Measurements from ENCODE around the gene ADGRG3.

The ADGRG3 gene, protein sequence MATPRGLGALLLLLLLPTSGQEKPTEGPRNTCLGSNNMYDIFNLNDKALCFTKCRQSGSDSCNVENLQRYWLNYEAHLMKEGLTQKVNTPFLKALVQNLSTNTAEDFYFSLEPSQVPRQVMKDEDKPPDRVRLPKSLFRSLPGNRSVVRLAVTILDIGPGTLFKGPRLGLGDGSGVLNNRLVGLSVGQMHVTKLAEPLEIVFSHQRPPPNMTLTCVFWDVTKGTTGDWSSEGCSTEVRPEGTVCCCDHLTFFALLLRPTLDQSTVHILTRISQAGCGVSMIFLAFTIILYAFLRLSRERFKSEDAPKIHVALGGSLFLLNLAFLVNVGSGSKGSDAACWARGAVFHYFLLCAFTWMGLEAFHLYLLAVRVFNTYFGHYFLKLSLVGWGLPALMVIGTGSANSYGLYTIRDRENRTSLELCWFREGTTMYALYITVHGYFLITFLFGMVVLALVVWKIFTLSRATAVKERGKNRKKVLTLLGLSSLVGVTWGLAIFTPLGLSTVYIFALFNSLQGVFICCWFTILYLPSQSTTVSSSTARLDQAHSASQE

DNA sequence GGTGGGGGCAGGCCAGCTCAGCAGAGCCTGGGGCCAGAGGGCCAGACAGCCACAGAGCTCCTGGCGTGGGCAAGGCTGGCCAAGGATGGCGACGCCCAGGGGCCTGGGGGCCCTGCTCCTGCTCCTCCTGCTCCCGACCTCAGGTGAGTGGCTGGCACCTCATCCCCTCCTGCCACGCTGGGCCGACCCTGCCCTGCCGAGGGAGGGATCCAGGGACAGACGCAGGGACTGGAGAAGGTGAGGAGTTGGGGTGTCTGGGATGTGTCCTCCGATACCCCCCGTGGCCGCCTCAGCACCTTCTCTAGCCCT is at the start of gene ADGRG3:
TSS of gene ADGRG3 (plus strand) at position 44 of the 309 bp plus-strand sequence. CDS start at position 86, 42 bp downstream.
- TF ChIP-seq, protein P1, sequence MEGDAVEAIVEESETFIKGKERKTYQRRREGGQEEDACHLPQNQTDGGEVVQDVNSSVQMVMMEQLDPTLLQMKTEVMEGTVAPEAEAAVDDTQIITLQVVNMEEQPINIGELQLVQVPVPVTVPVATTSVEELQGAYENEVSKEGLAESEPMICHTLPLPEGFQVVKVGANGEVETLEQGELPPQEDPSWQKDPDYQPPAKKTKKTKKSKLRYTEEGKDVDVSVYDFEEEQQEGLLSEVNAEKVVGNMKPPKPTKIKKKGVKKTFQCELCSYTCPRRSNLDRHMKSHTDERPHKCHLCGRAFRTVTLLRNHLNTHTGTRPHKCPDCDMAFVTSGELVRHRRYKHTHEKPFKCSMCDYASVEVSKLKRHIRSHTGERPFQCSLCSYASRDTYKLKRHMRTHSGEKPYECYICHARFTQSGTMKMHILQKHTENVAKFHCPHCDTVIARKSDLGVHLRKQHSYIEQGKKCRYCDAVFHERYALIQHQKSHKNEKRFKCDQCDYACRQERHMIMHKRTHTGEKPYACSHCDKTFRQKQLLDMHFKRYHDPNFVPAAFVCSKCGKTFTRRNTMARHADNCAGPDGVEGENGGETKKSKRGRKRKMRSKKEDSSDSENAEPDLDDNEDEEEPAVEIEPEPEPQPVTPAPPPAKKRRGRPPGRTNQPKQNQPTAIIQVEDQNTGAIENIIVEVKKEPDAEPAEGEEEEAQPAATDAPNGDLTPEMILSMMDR (IDR thresholded peaks at IDR 0.05; ENCODE audit: extremely low read depth, insufficient read depth, missing control alignments), result no peak
- no peak for DNase-seq (ENCODE audit: low spot score)

DNA sequence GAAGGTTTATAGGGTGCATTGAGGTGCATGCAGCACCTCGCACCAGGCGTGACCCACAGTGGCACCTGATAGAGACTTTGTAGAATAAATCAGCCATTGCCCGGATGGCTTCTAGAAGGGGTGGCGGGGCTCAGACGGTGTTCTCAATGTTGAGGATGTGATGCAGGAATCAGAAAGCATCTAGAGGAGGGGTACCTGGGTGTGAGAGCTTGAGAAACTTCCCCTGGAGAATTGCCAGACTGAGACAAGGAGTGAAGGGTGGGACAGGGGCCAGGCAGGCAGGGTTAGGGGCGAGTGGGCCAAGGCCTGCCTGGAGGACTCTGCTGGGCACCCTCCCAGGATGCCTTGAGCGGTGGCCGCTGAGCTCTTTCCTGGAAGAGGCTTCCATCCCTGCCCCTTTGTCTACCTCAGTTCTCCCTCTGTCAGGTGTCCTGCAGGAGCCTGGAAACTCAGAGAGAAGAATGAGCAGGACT is 48.9 kb upstream of the ADGRG3 start:
- no peak for DNase-seq (ENCODE audit: low spot score)
- TF ChIP-seq, protein P1 (IDR thresholded peaks at IDR 0.05; ENCODE audit: extremely low read depth, insufficient read depth, missing control alignments), result no peak
- in situ Hi-C loops (cut with MboI; ENCODE audit: low pct_unique_long_range_greater_than_20kb, low sequenced_read_pairs, unreplicated experiment), result no loop called here

More for the DNA sequence above, at the start of gene ADGRG3:
- in situ Hi-C loops (cut with MboI; ENCODE audit: low pct_unique_long_range_greater_than_20kb, low sequenced_read_pairs, unreplicated experiment), result no loop called here

DNA sequence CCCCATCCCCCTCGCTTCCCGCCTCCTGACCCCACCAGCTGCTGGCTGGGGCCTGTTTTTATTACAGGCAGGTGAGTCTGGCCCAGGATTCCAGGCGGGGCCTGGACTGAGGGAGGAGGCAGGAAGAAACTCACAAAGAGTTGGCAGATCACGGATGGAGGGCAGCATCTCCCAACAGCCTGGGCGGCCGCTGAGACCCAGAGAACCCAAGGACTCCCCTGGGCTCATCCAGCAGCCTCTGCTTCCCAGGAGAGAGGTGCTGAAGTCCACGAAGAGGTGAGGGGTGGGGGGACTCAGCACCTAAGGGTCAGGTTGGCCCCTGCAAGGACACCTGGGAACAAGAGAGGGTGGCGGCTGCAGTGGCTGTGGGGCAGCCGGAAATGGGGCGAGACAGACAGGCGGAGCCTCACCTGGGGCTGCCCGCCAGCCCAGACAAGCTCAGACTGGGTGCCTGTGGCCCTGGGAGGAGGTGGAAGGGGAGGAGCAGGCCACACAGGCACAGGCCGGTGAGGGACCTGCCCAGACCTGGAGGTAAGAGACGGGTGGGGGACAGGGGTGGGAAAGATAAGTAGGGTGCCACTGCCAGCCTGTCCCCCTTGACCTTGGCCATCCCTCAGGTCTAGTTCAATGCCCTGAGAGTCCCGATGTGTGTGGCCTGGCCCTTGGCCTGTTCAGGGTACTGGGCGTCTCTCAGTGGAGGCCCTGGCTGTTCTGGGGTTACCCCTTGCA is 48.3 kb upstream of the ADGRG3 start:
- in situ Hi-C loops (cut with MboI; ENCODE audit: low pct_unique_long_range_greater_than_20kb, low sequenced_read_pairs, unreplicated experiment), result no loop called here
- TF ChIP-seq, protein P1 (IDR thresholded peaks at IDR 0.05; ENCODE audit: extremely low read depth, insufficient read depth, missing control alignments), result no peak
- no peak for DNase-seq (ENCODE audit: low spot score)

DNA sequence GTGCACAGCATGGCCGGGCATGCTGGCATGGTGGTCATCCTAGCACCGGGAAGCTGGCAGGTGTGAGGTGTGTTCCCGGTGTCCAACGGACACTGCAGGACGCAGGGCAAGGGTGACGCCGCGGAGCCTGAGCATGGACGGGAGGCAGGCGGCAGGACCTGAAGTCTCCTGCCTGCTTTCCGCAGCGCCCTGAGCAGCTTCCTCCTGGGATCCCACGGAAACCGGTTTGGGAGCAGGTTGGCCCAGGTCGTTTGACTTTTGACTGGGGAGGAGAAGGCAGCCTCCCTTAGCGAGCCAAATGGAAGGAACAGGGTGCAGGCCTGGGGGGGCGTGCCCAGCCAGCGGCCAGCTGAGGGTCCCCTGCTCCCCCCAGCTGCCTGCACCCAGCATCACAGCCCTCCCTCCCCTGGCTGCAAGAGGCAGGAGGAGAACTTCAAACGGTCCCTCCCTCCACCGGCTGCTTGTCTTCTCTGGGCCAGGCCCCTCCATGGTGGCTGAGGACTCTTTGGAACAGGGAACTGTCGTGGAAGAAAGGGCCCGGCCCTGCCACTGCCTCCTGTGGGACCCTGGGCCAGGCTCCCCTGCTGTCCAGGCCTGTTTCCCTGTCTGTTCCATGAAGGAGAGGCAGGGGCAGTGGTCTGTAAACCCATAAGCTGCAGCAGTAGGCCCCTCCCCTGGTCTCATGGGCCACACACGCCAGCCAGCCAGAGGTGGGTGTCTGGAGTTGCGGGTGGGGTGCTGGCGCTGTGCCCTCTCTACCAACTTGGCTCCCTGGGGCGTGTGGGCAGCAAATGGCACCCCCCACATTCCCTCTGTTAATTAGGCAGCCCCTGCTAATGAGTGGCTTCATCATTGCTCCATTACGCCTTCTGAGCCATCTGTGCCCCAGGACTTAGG is 47.5 kb upstream of the ADGRG3 start:
- in situ Hi-C loops (cut with MboI; ENCODE audit: low pct_unique_long_range_greater_than_20kb, low sequenced_read_pairs, unreplicated experiment), result no loop called here
- no peak for DNase-seq (ENCODE audit: low spot score)
- TF ChIP-seq, protein P1 (IDR thresholded peaks at IDR 0.05; ENCODE audit: extremely low read depth, insufficient read depth, missing control alignments), result no peak

DNA sequence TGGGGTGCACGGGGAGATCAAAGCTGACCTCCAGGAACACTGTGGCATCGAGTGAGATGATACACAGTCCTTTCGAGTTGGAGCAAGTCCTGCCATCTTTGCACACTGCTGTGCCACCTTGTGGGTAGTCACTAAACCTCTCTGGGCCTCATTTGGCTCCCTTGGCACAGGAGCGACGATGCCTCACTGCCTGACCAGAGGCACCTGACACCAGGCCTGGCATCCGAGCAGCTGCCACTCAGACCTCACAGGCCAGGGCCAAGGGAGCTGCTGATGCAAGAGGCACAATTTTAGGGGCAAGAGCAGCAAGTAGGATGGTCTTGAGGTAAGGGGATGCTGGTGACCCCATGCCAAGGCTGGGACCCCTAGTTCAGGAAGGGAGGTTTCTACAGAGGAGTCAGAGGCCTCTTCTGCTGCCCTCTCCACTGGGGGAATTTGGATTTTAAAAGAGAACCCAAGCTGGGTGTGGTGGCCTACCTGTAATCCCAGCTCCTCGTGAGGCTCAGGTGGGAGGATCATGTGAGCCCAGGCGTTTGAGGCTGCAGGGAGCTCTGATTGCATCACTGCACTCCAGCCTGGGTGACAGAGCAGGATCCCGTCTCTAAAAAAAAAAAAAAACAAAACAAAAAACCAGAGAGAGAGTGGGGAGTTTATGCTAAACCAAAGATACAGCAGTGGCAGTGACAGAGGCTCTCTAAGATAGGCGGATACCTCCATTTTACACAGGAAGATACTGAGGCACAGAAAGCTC is 46.4 kb upstream of the ADGRG3 start:
- TF ChIP-seq, protein P1 (IDR thresholded peaks at IDR 0.05; ENCODE audit: extremely low read depth, insufficient read depth, missing control alignments), result no peak
- in situ Hi-C loops (cut with MboI; ENCODE audit: low pct_unique_long_range_greater_than_20kb, low sequenced_read_pairs, unreplicated experiment), result no loop called here
- no peak for DNase-seq (ENCODE audit: low spot score)
